ENCODE measurements around the gene AP3B1.
"Not testable (repeated sequence)": the region's sequence is repeated elsewhere in the genome, so short reads cannot be mapped to it uniquely, and the experiment has no call there.

The AP3B1 gene

DNA sequence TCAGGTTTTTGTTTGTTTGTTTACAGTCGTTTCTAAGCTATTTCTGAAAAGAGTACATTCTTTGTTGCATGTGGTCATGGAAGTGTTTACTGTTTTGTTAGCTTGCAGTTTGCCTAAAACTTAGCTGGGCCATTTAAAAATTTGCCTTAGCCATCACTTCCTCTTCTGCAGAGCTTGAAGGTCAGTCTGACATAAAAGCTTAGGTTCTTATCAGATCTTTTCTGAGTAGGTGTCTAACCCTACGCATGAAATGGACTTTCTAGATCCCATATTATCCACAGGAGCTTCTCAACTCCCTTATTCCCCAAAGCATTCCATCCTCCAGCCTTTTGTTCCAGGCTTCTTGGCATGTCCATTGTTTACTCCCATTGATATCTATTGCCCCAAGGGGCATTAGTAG, 90.3 kb downstream of the AP3B1 start:
- Histone ChIP-seq H3K9me3 (ENCODE audit: insufficient read depth, low read depth, low read length) (no peaks in the 10 kb centered on the region; the same call in 1 of the 2 replicates), H3K4me1 (ENCODE audit: insufficient read depth, low read length, poor library complexity, severe bottlenecking) (no peaks in the 10 kb centered on the region), H3K4me3 (ENCODE audit: low read length, poor library complexity, severe bottlenecking) (no peak overlapping the region), H3K79me2 (ENCODE audit: insufficient read depth, low read length) (no peaks in the 10 kb centered on the region), H3K9me2 (replicated peaks; ENCODE audit: low read depth, low read length) (no peaks in the 10 kb centered on the region), H3K9ac (ENCODE audit: low read depth, low read length, poor library complexity, severe bottlenecking) (no peak overlapping the region), H2AFZ (ENCODE audit: low read length) (no peak overlapping the region), H3K4me2 (ENCODE audit: low read depth, low read length, poor library complexity, severe bottlenecking) (no peak overlapping the region), H3K36me3 (ENCODE audit: insufficient read depth, low read length) (peaks cover 72% of the 10 kb centered on the region), H3K27me3 (ENCODE audit: insufficient read depth, low read length, poor library complexity, severe bottlenecking) (no peaks in the 10 kb centered on the region), H3F3A (ENCODE audit: low read depth) (no peaks in the 10 kb centered on the region), H4K20me1 (ENCODE audit: insufficient read depth, low read length, poor library complexity, severe bottlenecking) (no peaks in the 10 kb centered on the region)
- TF ChIP-seq, protein P1, sequence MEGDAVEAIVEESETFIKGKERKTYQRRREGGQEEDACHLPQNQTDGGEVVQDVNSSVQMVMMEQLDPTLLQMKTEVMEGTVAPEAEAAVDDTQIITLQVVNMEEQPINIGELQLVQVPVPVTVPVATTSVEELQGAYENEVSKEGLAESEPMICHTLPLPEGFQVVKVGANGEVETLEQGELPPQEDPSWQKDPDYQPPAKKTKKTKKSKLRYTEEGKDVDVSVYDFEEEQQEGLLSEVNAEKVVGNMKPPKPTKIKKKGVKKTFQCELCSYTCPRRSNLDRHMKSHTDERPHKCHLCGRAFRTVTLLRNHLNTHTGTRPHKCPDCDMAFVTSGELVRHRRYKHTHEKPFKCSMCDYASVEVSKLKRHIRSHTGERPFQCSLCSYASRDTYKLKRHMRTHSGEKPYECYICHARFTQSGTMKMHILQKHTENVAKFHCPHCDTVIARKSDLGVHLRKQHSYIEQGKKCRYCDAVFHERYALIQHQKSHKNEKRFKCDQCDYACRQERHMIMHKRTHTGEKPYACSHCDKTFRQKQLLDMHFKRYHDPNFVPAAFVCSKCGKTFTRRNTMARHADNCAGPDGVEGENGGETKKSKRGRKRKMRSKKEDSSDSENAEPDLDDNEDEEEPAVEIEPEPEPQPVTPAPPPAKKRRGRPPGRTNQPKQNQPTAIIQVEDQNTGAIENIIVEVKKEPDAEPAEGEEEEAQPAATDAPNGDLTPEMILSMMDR (conservative IDR thresholded peaks at IDR 0.05; ENCODE audit: low read length), result no peak
- TF ChIP-seq EZH2phosphoT487 (IDR thresholded peaks at IDR 0.05; ENCODE audit: borderline replicate concordance), result no peak

DNA sequence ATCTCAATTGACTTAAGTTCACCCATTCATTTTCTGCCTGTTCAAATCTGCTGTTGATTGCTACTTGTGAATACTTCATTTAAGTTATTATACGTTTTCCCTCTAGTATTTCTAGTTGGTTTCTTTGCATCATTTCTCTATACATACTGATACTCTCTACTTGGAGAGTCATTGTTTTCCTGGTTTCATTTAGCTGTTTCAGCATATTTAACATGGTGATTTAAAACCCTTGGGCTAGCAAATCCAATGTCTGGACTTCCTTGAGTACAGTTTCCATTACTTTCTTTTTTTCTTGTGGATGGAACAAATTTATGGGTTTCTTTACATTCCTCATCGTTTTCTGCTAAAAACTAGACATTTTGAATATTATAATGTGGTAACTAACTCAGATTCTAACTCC, 90.7 kb downstream of the AP3B1 start:
- no peaks in the 10 kb centered on the region for H3K27me3 ChIP-seq (ENCODE audit: insufficient read depth, low read length, poor library complexity, severe bottlenecking)
- H4K20me1 ChIP-seq (ENCODE audit: insufficient read depth, low read length, poor library complexity, severe bottlenecking), result no peaks in the 10 kb centered on the region
- H3K4me2 ChIP-seq (ENCODE audit: low read depth, low read length, poor library complexity, severe bottlenecking), result no peak overlapping the region
- H3K9ac ChIP-seq (ENCODE audit: low read depth, low read length, poor library complexity, severe bottlenecking), result no peak overlapping the region
- no peaks in the 10 kb centered on the region for H3K79me2 ChIP-seq (ENCODE audit: insufficient read depth, low read length)
- H3K9me2 ChIP-seq (replicated peaks; ENCODE audit: low read depth, low read length), result no peaks in the 10 kb centered on the region
- no peak overlapping the region for H2AFZ ChIP-seq (ENCODE audit: low read length)
- no peaks in the 10 kb centered on the region for H3K4me1 ChIP-seq (ENCODE audit: insufficient read depth, low read length, poor library complexity, severe bottlenecking)
- H3F3A ChIP-seq (ENCODE audit: low read depth), result no peaks in the 10 kb centered on the region
- H3K4me3 ChIP-seq (ENCODE audit: low read length, poor library complexity, severe bottlenecking), result no peak overlapping the region
- no peaks in the 10 kb centered on the region; the same call in 1 of the 2 replicates for H3K9me3 ChIP-seq (ENCODE audit: insufficient read depth, low read depth, low read length)
- peaks cover 71% of the 10 kb centered on the region for H3K36me3 ChIP-seq (ENCODE audit: insufficient read depth, low read length)
- TF ChIP-seq EZH2phosphoT487 (IDR thresholded peaks at IDR 0.05; ENCODE audit: borderline replicate concordance), result no peak
- TF ChIP-seq, protein P1 (conservative IDR thresholded peaks at IDR 0.05; ENCODE audit: low read length), result no peak

DNA sequence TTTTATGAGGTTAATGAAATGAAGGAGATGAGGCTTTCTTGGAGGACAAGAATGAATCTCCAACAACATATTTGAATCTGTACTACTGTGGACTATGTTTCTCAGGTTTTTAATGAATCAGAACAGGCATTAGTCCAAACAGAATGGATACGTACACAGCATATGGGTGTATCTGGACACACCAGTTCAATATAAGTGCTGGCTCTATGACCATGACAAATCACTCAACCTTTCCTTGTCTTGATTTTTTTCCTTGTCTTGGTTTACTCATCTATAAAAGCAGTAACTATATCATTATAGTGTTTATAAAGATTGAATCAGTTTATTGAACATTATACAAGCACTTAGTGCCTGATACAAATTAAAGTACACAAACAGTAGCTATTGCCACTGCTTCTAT, 104.1 kb downstream of the AP3B1 start:
- H3K4me2 ChIP-seq (ENCODE audit: low read depth, low read length, poor library complexity, severe bottlenecking), result no peak overlapping the region
- TF ChIP-seq, protein P1 (conservative IDR thresholded peaks at IDR 0.05; ENCODE audit: low read length), result no peak
- no peak for TF ChIP-seq EZH2phosphoT487 (IDR thresholded peaks at IDR 0.05; ENCODE audit: borderline replicate concordance)
- no peak overlapping the region for H3K9ac ChIP-seq (ENCODE audit: low read depth, low read length, poor library complexity, severe bottlenecking)
- H3K36me3 ChIP-seq (ENCODE audit: insufficient read depth, low read length), result peaks cover 12% of the 10 kb centered on the region; the same call in 1 of the 2 replicates
- H3K27me3 ChIP-seq (ENCODE audit: insufficient read depth, low read length, poor library complexity, severe bottlenecking), result no peaks in the 10 kb centered on the region
- no peak overlapping the region for H2AFZ ChIP-seq (ENCODE audit: low read length)
- no peaks in the 10 kb centered on the region for H4K20me1 ChIP-seq (ENCODE audit: insufficient read depth, low read length, poor library complexity, severe bottlenecking)
- no peaks in the 10 kb centered on the region for H3F3A ChIP-seq (ENCODE audit: low read depth)
- 0 out of 2 replicates have a peak, but pooled peaks cover 7% of the 10 kb centered on the region for H3K79me2 ChIP-seq (ENCODE audit: insufficient read depth, low read length)
- no peaks in the 10 kb centered on the region for H3K9me2 ChIP-seq (replicated peaks; ENCODE audit: low read depth, low read length)
- H3K4me1 ChIP-seq (ENCODE audit: insufficient read depth, low read length, poor library complexity, severe bottlenecking), result no peaks in the 10 kb centered on the region
- no peak overlapping the region for H3K4me3 ChIP-seq (ENCODE audit: low read length, poor library complexity, severe bottlenecking)
- H3K9me3 ChIP-seq (ENCODE audit: insufficient read depth, low read depth, low read length), result no peaks in the 10 kb centered on the region

DNA sequence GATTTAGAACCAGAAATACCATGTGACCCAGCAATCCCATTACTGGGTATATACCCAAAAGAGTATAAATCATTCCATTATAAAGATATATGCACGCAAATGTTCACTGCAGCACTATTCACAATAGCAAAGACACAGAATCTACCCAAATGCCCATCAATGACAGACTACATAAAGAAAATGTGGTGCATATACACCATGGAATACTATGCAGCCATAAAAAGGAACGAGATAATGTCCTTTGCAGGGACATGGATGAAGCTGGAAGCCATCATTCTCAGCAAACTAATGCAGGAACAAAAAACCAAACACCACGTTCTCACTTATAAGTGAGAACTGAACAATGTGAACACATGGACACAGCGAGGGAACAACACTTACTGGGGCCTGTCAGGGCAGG, 105.8 kb downstream of the AP3B1 start:
- H3K27me3 ChIP-seq (ENCODE audit: insufficient read depth, low read length, poor library complexity, severe bottlenecking); H3K4me1 ChIP-seq (ENCODE audit: insufficient read depth, low read length, poor library complexity, severe bottlenecking); H4K20me1 ChIP-seq (ENCODE audit: insufficient read depth, low read length, poor library complexity, severe bottlenecking); H3K9me3 ChIP-seq (ENCODE audit: insufficient read depth, low read depth, low read length); H3K79me2 ChIP-seq (ENCODE audit: insufficient read depth, low read length); H3F3A ChIP-seq (ENCODE audit: low read depth); H3K9ac ChIP-seq (ENCODE audit: low read depth, low read length, poor library complexity, severe bottlenecking); H2AFZ ChIP-seq (ENCODE audit: low read length); H3K4me2 ChIP-seq (ENCODE audit: low read depth, low read length, poor library complexity, severe bottlenecking); H3K9me2 ChIP-seq (replicated peaks; ENCODE audit: low read depth, low read length); H3K4me3 ChIP-seq (ENCODE audit: low read length, poor library complexity, severe bottlenecking); H3K36me3 ChIP-seq (ENCODE audit: insufficient read depth, low read length): not testable (repeated sequence)
